Heart right ventricle (tissue), 16 donors: Measurements from ENCODE around the gene MAF. TPM values are rescaled to one million over a fixed set of nuclear protein-coding genes. Genes with fewer than 3 reads are reported as not detected.

ENCODE experiments used
- ATAC-seq, 8 donors: fragments of 200-7000 bp; cut with Tn5 transposase; one replicate each; pipeline ENCODE4 v1.9.1; 2020; ENCODE audit warnings: mild to moderate bottlenecking in 8 of 8, moderate library complexity in 8 of 8, moderate number of reproducible peaks in 1 of 8
- DNase-seq, 2 donors: peaks; one replicate each; pipeline ENCODE4 v3.0.0-alpha.2; 2020
- H3K27ac ChIP-seq, 10 donors: fragments of 200-600 bp; sonication (generic) in 2 of 10; one replicate each; pipeline versions ENCODE4 v1.5.0 to v1.8.0; 2020 to 2022; ENCODE audit warnings: mild to moderate bottlenecking in 3 of 10
- H3K27me3 ChIP-seq, 7 donors: fragments of 200-600 bp; one replicate each; pipeline ENCODE4 v1.8.0; 2021 to 2022; ENCODE audit warnings: mild to moderate bottlenecking in 2 of 7
- H3K36me3 ChIP-seq, 9 donors: fragments of 200-600 bp; sonication (generic) in 1 of 9; one replicate each; pipeline versions ENCODE4 v1.5.0 to v1.8.0; 2020 to 2022; ENCODE audit warnings: mild to moderate bottlenecking in 2 of 9
- H3K4me1 ChIP-seq, 9 donors: fragments of 200-600 bp; sonication (generic) in 1 of 9; one replicate each; pipeline versions ENCODE4 v1.5.0 to v1.8.0; 2020 to 2022; ENCODE audit warnings: mild to moderate bottlenecking in 4 of 9
- H3K4me3 ChIP-seq, 10 donors: fragments of 200-600 bp; sonication (generic) in 2 of 10; one replicate each; pipeline versions ENCODE4 v1.5.0 to v1.8.0; 2020 to 2022; ENCODE audit warnings: mild to moderate bottlenecking in 7 of 10, moderate library complexity in 2 of 10
- H3K9me3 ChIP-seq, 11 donors: fragments of 200-600 bp in 10 of 11; sonication (generic) in 2 of 11; one replicate each; pipeline versions ENCODE4 v1.5.0 to v1.8.0; 2013 to 2022; ENCODE audit warnings: mild to moderate bottlenecking in 2 of 11, control low read depth in 1 of 11, moderate library complexity in 1 of 11
- CTCF ChIP-seq, 9 donors: fragments of 200-600 bp; sonication (generic) in 2 of 9; IDR thresholded peaks; one replicate each; pipeline versions ENCODE4 v1.5.0 to v1.8.0; 2021 to 2022; ENCODE audit warnings: antibody characterized with exemption in 9 of 9, mild to moderate bottlenecking in 5 of 9, moderate library complexity in 1 of 9
- WGBS, 2 donors: extraction: QIAGEN DNeasy Blood & Tissue Kit; methylation state at CpG; one replicate each; pipeline ENCODE4 v1.1.7; 2013; ENCODE audit warnings: inconsistent platforms in 1 of 2; 5-methylcytosine and 5-hydroxymethylcytosine counted together
- intact Hi-C, 10 donors: fragments of 100-400 bp; cut with DNase I; formaldehyde crosslinking; loops; one replicate each; pipeline versions ENCODE4 v1.11.1 to v1.14.2; 2022
- polyA plus RNA-seq, 2 donors: library from polyadenylated mRNA; stranded (reverse); fragments of 200-250 nt; gene quantifications; one replicate each; pipeline ENCODE4 v1.2.3, GENCODE V29; 2013
- total RNA-seq, 10 donors: library from RNA; stranded (reverse); fragmentation: NEBNext Ultra II Directional in 3 of 10; extraction: Animal tissue kit (Norgen Biotek cat#: 25700) in 3 of 10; gene quantifications; one replicate each; pipeline versions ENCODE4 v1.2.1 to v1.2.4, GENCODE V29; 2021 to 2023
- donor health status: Arrhythmogenic right ventricular cardiomyopathy.
- donor health status: ischemic (EF 13 %, LVEDD 7.1; RV severe dilation, severe dysfunction).
- donor health status: healthy with polysubstance abuse.
- donor health status: DM: no; HTN: yes; CAD: no.
- donor health status: DM: no; HTN: no; CAD: no.
- donor health status: ischemic (EF 25% LVEDD 6.9; RV normal size, moderate dysfunction).
- donor health status: ischemic (EF 25% LVEDD 5.7; RV mildly dilated, moderate dysfunction).
- donor health status: healthy.
- donor health status: DM: yes; HTN: yes; CAD: no.
- donor health status: Ischemic cardiomyopathy.
- donor health status: ischemic (EF 35%, LVEDD 5.7; RV mildly dilated, moderate dysfunction).
- donor health status: nonischemic (EF 11% LVEDD 7.7; RV severe dilation, severe dysfunction).
- donor health status: DM: yes; HTN: yes; CAD: no.
- donor health status: PGD.
- donor health status: ischemic (EF 29% LVEDD 5.4; RV normal size, mild dysfunction).
- donor health status: nonischemic (EF 23%, LVEDD 6.1; RV moderate dilation, normal function).

Gene MAF
- total and polyA plus RNA-seq, 12 donors, result 2.8 to 40.3 (median 7.7) TPM

- Histone ChIP-seq H3K27me3 (peaks cover 0 to 43% (median 14%) of the 10 kb centered on the region in 7 donors), H3K36me3 (no peaks in the 10 kb centered on the region), H3K27ac (no peak overlapping the region), H3K4me3 (no peak overlapping the region), H3K9me3 (no peaks in the 10 kb centered on the region), H3K4me1 (peaks cover 0 to 22% (median 8%) of the 10 kb centered on the region in 9 donors)
- DNase-seq, result no peak
- TF ChIP-seq CTCF (IDR thresholded peaks at IDR 0.05), result no peak
- ATAC-seq, result no peak
- WGBS, 2 donors, result 63 to 64% methylated on average over 9 of the region's 9 CpGs
- intact Hi-C loops, result loop anchor here in 1 of 10 donors (10.0 kb wide), 1 partner anchor 153 kb away; no protein-coding TSS in a partner anchor
Observed at GRCh38 chr16:79587897-79588296, 12.6 kb downstream of the MAF start.

DNA sequence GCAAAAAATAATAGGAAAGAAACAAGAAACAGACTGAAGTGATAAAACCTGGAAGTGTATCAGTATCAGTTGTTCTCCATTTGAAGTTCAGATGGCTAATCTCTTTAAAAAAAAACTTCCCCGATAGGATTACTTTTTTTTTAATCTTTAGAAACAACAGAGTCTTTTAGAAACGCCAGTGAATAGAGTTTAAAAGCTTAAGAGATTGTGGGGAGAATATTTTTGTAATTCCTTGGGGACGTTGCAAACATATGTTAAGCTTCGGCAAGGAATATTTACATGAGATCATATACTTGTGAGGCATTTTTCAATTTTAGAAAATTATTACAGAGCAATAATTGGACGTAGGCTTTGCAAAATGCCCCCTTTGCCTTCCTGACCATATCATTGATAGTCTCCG is 13.2 kb downstream of the MAF start:
- H3K9me3 ChIP-seq, result no peaks in the 10 kb centered on the region
- no peaks in the 10 kb centered on the region for H3K36me3 ChIP-seq
- WGBS, 2 donors, result 79 to 82% methylated on average over 6 of the region's 6 CpGs
- ATAC-seq, result no peak
- TF ChIP-seq CTCF (IDR thresholded peaks at IDR 0.05), result no peak
- no peak for DNase-seq
- peaks cover 4 to 48% (median 19%) of the 10 kb centered on the region in 7 donors for H3K27me3 ChIP-seq
- H3K4me1 ChIP-seq, result peaks cover 0 to 16% (median 8%) of the 10 kb centered on the region in 9 donors
- no peak overlapping the region for H3K27ac ChIP-seq
- no peak overlapping the region for H3K4me3 ChIP-seq
- intact Hi-C loops, result loop anchor here in 1 of 10 donors (10.0 kb wide), 1 partner anchor 152 kb away; no protein-coding TSS in a partner anchor

GRCh38 chr16:79582789-79583188 is 17.7 kb downstream of the MAF start:
- H3K9me3 ChIP-seq, result no peaks in the 10 kb centered on the region
- peaks cover 4 to 62% (median 24%) of the 10 kb centered on the region in 7 donors for H3K27me3 ChIP-seq
- no peak for ATAC-seq
- 73 to 84% methylated on average over 6 of the region's 6 CpGs for WGBS, 2 donors
- no peak for DNase-seq
- no peak overlapping the region for H3K4me3 ChIP-seq
- intact Hi-C loops, result loop anchor here in 1 of 10 donors (10.0 kb wide), 1 partner anchor 148 kb away; no protein-coding TSS in a partner anchor
- no peaks in the 10 kb centered on the region for H3K36me3 ChIP-seq
- no peak overlapping the region for H3K27ac ChIP-seq
- TF ChIP-seq CTCF (IDR thresholded peaks at IDR 0.05), result no peak
- H3K4me1 ChIP-seq, result peaks cover 0 to 2% (median 0%) of the 10 kb centered on the region in 9 donors

- intact Hi-C loops, result loop anchor here in 1 of 10 donors (10.0 kb wide), 1 partner anchor 146 kb away; no protein-coding TSS in a partner anchor
- no peak for TF ChIP-seq CTCF (IDR thresholded peaks at IDR 0.05)
- ATAC-seq, result no peak
- WGBS, 2 donors, result 59 to 61% methylated on average over 10 of the region's 10 CpGs
- Histone ChIP-seq H3K4me3 (no peak overlapping the region), H3K4me1 (no peaks in the 10 kb centered on the region), H3K27me3 (peaks cover 4 to 74% (median 25%) of the 10 kb centered on the region in 7 donors), H3K27ac (no peak overlapping the region), H3K36me3 (no peaks in the 10 kb centered on the region), H3K9me3 (no peaks in the 10 kb centered on the region)
- DNase-seq, result no peak
Observed at GRCh38 chr16:79580453-79581191, 19.9 kb downstream of the MAF start.
